HepG2 (cell line): Measurements from ENCODE around the gene CNIH4. TPM values are rescaled to one million over a fixed set of nuclear protein-coding genes. Genes with fewer than 3 reads are reported as not detected.

Experiments used
- ATAC-seq: fragments of 200-7000 bp; cut with Tn5 transposase; 3 replicates; pipeline ENCODE4 v1.9.1; 2020; ENCODE audit warnings: mild to moderate bottlenecking, moderate library complexity
- BruUV-seq: library from RNA; stranded (reverse); fragments of 400-500 nt; replicated peaks from 2 replicates; lab custom pipeline; 2021; lab: Mats Ljungman, UMichigan
- CTCF ChIA-PET: fragments of 300-600 bp; formaldehyde crosslinking; extraction: SDS; loops from one replicate; lab custom pipeline; 2021; ENCODE audit warnings: low total read pairs, inconsistent platforms, low intra/inter-chr PET ratio; lab: Yijun Ruan, JAX
- POLR2A ChIA-PET: fragments of 350-600 bp; sonication (Branson Sonifier 250); formaldehyde crosslinking; loops from one replicate; lab custom pipeline; 2020; ENCODE audit warnings: antibody characterized with exemption, inconsistent platforms; lab: Yijun Ruan, JAX
- DNase-seq: peaks from one replicate; pipeline ENCODE4 v3.0.0-alpha.2; 2015; ENCODE audit warnings: low spot score
- FAIRE-seq: peaks from 3 replicates; lab custom pipeline; 2011; peaks lifted over from hg19 to GRCh38; lab: Jason Lieb, UNC
- H2AFZ ChIP-seq: one replicate; pipeline ENCODE4 v1.6.1; 2011; ENCODE audit warnings: low read length, inconsistent platforms
- H3K27ac ChIP-seq: fragments of 300-600 bp; 3 replicates; pipeline ENCODE4 v1.8.0; 2011; ENCODE audit warnings: mixed run types, mild to moderate bottlenecking, mixed read lengths, low read length, inconsistent platforms; ENCODE audit not compliant: insufficient read depth; ENCODE audit errors: extremely low read length
- H3K27me3 ChIP-seq, 2 experiments: fragments of 200-600 bp in 1 of 2; 2 replicates in 1 of 2; 3 replicates in 1 of 2; pipeline versions ENCODE4 v1.6.0 to v1.8.0; 2011; ENCODE audit warnings: low read length in 2 of 2, mild to moderate bottlenecking in 2 of 2, moderate library complexity in 2 of 2, inconsistent platforms in 1 of 2; ENCODE audit not compliant: insufficient read depth in 2 of 2, control insufficient read depth in 1 of 2
- H3K36me3 ChIP-seq, 2 experiments: fragments of 200-600 bp in 1 of 2; replicated peaks in 1 of 2; 2 replicates in 1 of 2; 3 replicates in 1 of 2; pipeline versions ENCODE4 v1.5.1 to v1.8.0; 2011; ENCODE audit warnings: low read length in 2 of 2, inconsistent platforms in 1 of 2; ENCODE audit not compliant: insufficient read depth in 2 of 2, control insufficient read depth in 1 of 2
- H3K4me1 ChIP-seq: 2 replicates; pipeline ENCODE4 v1.5.1; 2012; ENCODE audit warnings: low read length, inconsistent platforms; ENCODE audit not compliant: insufficient read depth
- H3K4me2 ChIP-seq: 2 replicates; pipeline ENCODE4 v1.6.0; 2011; ENCODE audit warnings: low read depth, low read length, inconsistent platforms
- H3K4me3 ChIP-seq, 3 experiments: fragments of 200-600 bp in 1 of 3; sonication (generic), shearing (Covaris generic) in 1 of 3; replicated peaks in 1 of 3; 2 replicates each; pipeline ENCODE4 v1.5.1; 2011 to 2016; ENCODE audit warnings: low read length in 3 of 3, inconsistent platforms in 2 of 3, low read depth in 2 of 3, mild to moderate bottlenecking in 2 of 3, control low read depth in 1 of 3, mixed read lengths in 1 of 3; ENCODE audit not compliant: insufficient read depth in 1 of 3
- H3K79me2 ChIP-seq: one replicate; pipeline ENCODE4 v1.6.1; 2011; ENCODE audit warnings: low read length, inconsistent platforms; ENCODE audit not compliant: insufficient read depth
- H3K9ac ChIP-seq: 2 replicates; pipeline ENCODE4 v1.6.0; 2011; ENCODE audit warnings: mild to moderate bottlenecking, low read depth, low read length, inconsistent platforms; ENCODE audit not compliant: insufficient read depth
- H3K9me3 ChIP-seq: 2 replicates; pipeline ENCODE4 v1.5.1; 2012; ENCODE audit warnings: mild to moderate bottlenecking, low read length
- H4K20me1 ChIP-seq: 2 replicates; pipeline ENCODE4 v1.6.0; 2011; ENCODE audit warnings: inconsistent platforms, mild to moderate bottlenecking, low read length, moderate library complexity; ENCODE audit not compliant: insufficient read depth
- EED ChIP-seq: sonication (generic); formaldehyde crosslinking; IDR thresholded peaks from 2 replicates; pipeline ENCODE4 v1.5.0; 2020; ENCODE audit warnings: mild to moderate bottlenecking, missing genetic modification reagents
- GPN1 ChIP-seq: sonication (generic); formaldehyde crosslinking; IDR thresholded peaks from 2 replicates; pipeline ENCODE4 v1.5.1; 2020; ENCODE audit warnings: missing genetic modification reagents, borderline replicate concordance
- KAT8 ChIP-seq: IDR thresholded peaks from 2 replicates; pipeline ENCODE4 v1.6.1; 2016; ENCODE audit warnings: missing genetic modification reagents, missing compliant biosample characterization
- KDM6A ChIP-seq: IDR thresholded peaks from 2 replicates; pipeline ENCODE4 v1.6.1; 2016; ENCODE audit warnings: low read depth
- KLF6 ChIP-seq: IDR thresholded peaks from 2 replicates; pipeline ENCODE4 v1.8.0; 2016; ENCODE audit warnings: missing biosample characterization, missing genetic modification reagents
- MED1 ChIP-seq: sonication (generic); formaldehyde crosslinking; IDR thresholded peaks from 2 replicates; pipeline ENCODE4 v1.4.0; 2020; ENCODE audit warnings: missing genetic modification reagents
- NFYC ChIP-seq: IDR thresholded peaks from 2 replicates; pipeline ENCODE4 v1.6.1; 2016; ENCODE audit warnings: missing genetic modification reagents, missing compliant biosample characterization
- POLR2G ChIP-seq: fragments of 200-400 bp; formaldehyde crosslinking; IDR thresholded peaks from 2 replicates; pipeline ENCODE4 v1.6.1; 2018; ENCODE audit warnings: mild to moderate bottlenecking, low read depth, low read length, moderate library complexity
- THRA ChIP-seq: sonication (generic); formaldehyde crosslinking; IDR thresholded peaks from 2 replicates; pipeline ENCODE4 v1.4.0; 2020; ENCODE audit warnings: missing genetic modification reagents, borderline replicate concordance
- ZNF138 ChIP-seq: sonication (generic); formaldehyde crosslinking; IDR thresholded peaks from 2 replicates; pipeline ENCODE4 v1.5.0; 2020; ENCODE audit warnings: mild to moderate bottlenecking, low read depth, missing genetic modification reagents
- ZNF367 ChIP-seq: sonication (generic); formaldehyde crosslinking; IDR thresholded peaks from 2 replicates; pipeline ENCODE4 v1.4.0; 2020; ENCODE audit warnings: missing genetic modification reagents, borderline replicate concordance
- ZNF672 ChIP-seq: sonication (generic); formaldehyde crosslinking; IDR thresholded peaks from 2 replicates; pipeline ENCODE4 v1.8.1; 2022; ENCODE audit warnings: missing genetic modification reagents
- ZNF737 ChIP-seq: sonication (generic); formaldehyde crosslinking; IDR thresholded peaks from 2 replicates; pipeline ENCODE4 v1.5.0; 2020; ENCODE audit warnings: missing genetic modification reagents, mild to moderate bottlenecking, borderline replicate concordance
- WGBS: methylation state at CpG from one replicate; pipeline ENCODE4 v1.1.6; 2017; ENCODE audit warnings: low lambda C conversion rate; 5-methylcytosine and 5-hydroxymethylcytosine counted together
- in situ Hi-C: cut with HindIII; loops from 2 replicates; pipeline ENCODE4 v1.10.0; 2017; ENCODE audit warnings: low pct_unique_long_range_greater_than_20kb; ENCODE audit not compliant: extremely low pct_ligation_motif_present
- intact Hi-C: fragments of 100-400 bp; cut with micrococcal nuclease; formaldehyde crosslinking; loops from one replicate; pipeline ENCODE4 v1.10.0; 2022; ENCODE audit not compliant: unreplicated experiment
- polyA plus RNA-seq, 8 experiments: library from polyadenylated mRNA; depleted of rRNA in 3 of 8; stranded (reverse) in 7 of 8; unstranded in 1 of 8; fragments of >200 nt; fragmentation: Illumina TruSeq in 4 of 8; extraction: Trizol in 4 of 8; gene quantifications; 2 replicates each; pipeline versions ENCODE4 v1.2.1 to v1.2.3, GENCODE V29; 2011 to 2016; ENCODE audit warnings: low read depth in 4 of 8, missing spikeins in 1 of 8, mixed read lengths in 1 of 8; ENCODE audit not compliant: insufficient read depth in 1 of 8
- total RNA-seq, 5 experiments: library from RNA; depleted of rRNA; stranded (reverse); fragments of >200 nt; fragmentation: Illumina TruSeq; extraction: Trizol; gene quantifications; 2 replicates each; pipeline ENCODE4 v1.2.3, GENCODE V29; 2016; ENCODE audit warnings: low read depth in 1 of 5
- TF ChIP-seq, protein P1 (sequence below): sonication (generic); formaldehyde crosslinking; IDR thresholded peaks from 2 replicates; pipeline ENCODE4 v1.4.0; 2020; ENCODE audit warnings: missing genetic modification reagents, mild to moderate bottlenecking, borderline replicate concordance
- TF ChIP-seq, protein P2 (sequence below): sonication (generic); formaldehyde crosslinking; IDR thresholded peaks from 2 replicates; pipeline ENCODE4 v1.8.0; 2022; ENCODE audit warnings: low read depth, missing genetic modification reagents

The CNIH4 gene
- total and polyA plus RNA-seq, 2 of the 13 experiments (the other 11 are each of a cell fraction or from before 2014, with no cell fraction given) = 51.8 to 52.9 TPM

DNA sequence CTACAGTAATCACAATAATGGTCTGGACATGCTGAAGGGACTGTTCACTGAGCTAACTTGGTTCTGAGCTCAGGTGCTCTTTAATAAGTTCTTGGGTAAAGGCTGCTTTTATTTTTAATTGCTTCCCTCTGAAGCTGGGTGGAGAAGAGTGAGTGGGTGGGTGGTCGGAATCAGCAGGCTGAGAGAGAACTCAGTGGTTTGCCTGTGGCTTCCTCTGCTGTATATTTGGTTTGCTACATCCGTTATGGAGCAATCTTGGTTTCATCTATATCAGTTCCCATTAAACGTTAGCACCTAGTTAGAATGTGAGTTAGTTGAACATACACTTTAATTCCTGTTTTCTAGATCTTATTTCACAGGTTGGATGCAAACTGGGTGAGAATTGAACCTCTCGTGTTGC, 23.3 kb downstream of the CNIH4 start:
- Histone ChIP-seq H3K4me1 (peaks cover 11% of the 10 kb centered on the region), H3K4me3 (no peak overlapping the region), H3K79me2 (no peaks in the 10 kb centered on the region), H3K36me3 (peaks cover 2 to 12% of the 10 kb centered on the region in 2 experiments; a peak in 4 of 5 replicates), H3K27ac (no peak overlapping the region), H3K27me3 (no peaks in the 10 kb centered on the region), H3K9me3 (no peaks in the 10 kb centered on the region)
- FAIRE-seq (no peak), ATAC-seq (no peak), DNase-seq (no peak)
- no TSS peak for BruUV-seq
- WGBS = 90% methylated on average over 4 of the region's 4 CpGs
- CTCF ChIA-PET = no interaction called here
- TF ChIP-seq POLR2G (0 out of 2 replicates have a peak, but pooled peaks have one; percentile 22), ZNF367 (CRISPR knock-in tag) (no peak)
- TF ChIP-seq, all 625 proteins: peak for 1
- intact Hi-C loops = no loop called here
- no peaks in the 10 kb centered on the region for H4K20me1 ChIP-seq
- H3K9ac ChIP-seq = no peak overlapping the region
- in situ Hi-C loops = no loop called here
- H2AFZ ChIP-seq = no peak overlapping the region
- POLR2A ChIA-PET = no interaction called here
- no peak overlapping the region for H3K4me2 ChIP-seq

GRCh38 chr1:224381880-224382548, 25.3 kb downstream of the CNIH4 start:
- H3K27me3 ChIP-seq = no peaks in the 10 kb centered on the region
- WGBS = 100% methylated on average over 4 of the region's 4 CpGs
- H3K4me1 ChIP-seq = peaks cover 11% of the 10 kb centered on the region
- no peak overlapping the region for H3K9ac ChIP-seq
- intact Hi-C loops (no loop called here), in situ Hi-C loops (no loop called here)
- ATAC-seq (no peak), FAIRE-seq (no peak), DNase-seq (no peak)
- H3K4me2 ChIP-seq = no peak overlapping the region
- no peaks in the 10 kb centered on the region for H3K9me3 ChIP-seq
- no peaks in the 10 kb centered on the region for H4K20me1 ChIP-seq
- no peak overlapping the region for H3K27ac ChIP-seq
- ChIA-PET CTCF (no interaction called here), POLR2A (interaction anchor here (0.5 kb wide), 1 partner anchor 14 kb away, joined by 3 read pairs; no protein-coding TSS in a partner anchor)
- H3K4me3 ChIP-seq = no peak overlapping the region
- no peak overlapping the region for H2AFZ ChIP-seq
- BruUV-seq = no TSS peak
- H3K79me2 ChIP-seq = no peaks in the 10 kb centered on the region
- H3K36me3 ChIP-seq = peaks cover 0 to 8% of the 10 kb centered on the region in 2 experiments; a peak in 3 of 5 replicates
- no peak for TF ChIP-seq EED (CRISPR knock-in tag)
- no peak for TF ChIP-seq THRA (CRISPR knock-in tag)
- no peak for TF ChIP-seq KAT8
- no peak for TF ChIP-seq MED1
- TF ChIP-seq ZNF138 = no peak
- TF ChIP-seq NFYC (CRISPR knock-in tag) = no peak
- TF ChIP-seq, protein P1, sequence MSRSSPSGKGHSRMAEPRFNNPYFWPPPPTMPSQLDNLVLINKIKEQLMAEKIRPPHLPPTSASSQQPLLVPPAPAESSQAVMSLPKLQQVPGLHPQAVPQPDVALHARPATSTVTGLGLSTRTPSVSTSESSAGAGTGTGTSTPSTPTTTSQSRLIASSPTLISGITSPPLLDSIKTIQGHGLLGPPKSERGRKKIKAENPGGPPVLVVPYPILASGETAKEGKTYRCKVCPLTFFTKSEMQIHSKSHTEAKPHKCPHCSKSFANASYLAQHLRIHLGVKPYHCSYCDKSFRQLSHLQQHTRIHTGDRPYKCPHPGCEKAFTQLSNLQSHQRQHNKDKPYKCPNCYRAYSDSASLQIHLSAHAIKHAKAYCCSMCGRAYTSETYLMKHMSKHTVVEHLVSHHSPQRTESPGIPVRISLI (CRISPR knock-in tag) = no peak
- TF ChIP-seq GPN1 (CRISPR knock-in tag) = no peak
- no peak for TF ChIP-seq ZNF672 (CRISPR knock-in tag)
- TF ChIP-seq KDM6A = no peak
- no peak for TF ChIP-seq ZNF737 (CRISPR knock-in tag)
- TF ChIP-seq, protein P2, sequence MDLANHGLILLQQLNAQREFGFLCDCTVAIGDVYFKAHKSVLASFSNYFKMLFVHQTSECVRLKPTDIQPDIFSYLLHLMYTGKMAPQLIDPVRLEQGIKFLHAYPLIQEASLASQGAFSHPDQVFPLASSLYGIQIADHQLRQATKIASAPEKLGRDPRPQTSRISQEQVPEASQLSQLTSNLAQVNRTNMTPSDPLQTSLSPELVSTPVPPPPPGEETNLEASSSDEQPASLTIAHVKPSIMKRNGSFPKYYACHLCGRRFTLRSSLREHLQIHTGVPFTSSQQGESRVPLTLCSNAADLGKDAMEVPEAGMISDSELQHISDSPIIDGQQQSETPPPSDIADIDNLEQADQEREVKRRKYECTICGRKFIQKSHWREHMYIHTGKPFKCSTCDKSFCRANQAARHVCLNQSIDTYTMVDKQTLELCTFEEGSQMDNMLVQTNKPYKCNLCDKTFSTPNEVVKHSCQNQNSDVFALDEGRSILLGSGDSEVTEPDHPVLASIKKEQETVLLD (CRISPR knock-in tag) = no peak
- TF ChIP-seq KLF6 (CRISPR knock-in tag) = no peak
